K562 (cell line): ENCODE data around the gene RBFOX2. TPM values are rescaled to one million over a fixed set of nuclear protein-coding genes. Genes with fewer than 3 reads are reported as not detected.

Experiments
- ATAC-seq: fragments of 200-7000 bp; cut with Tn5 transposase; 3 replicates; pipeline ENCODE4 v1.9.1; 2020; ENCODE audit warnings: moderate library complexity
- BruUV-seq: library from RNA; stranded (reverse); fragments of 400-500 nt; replicated peaks from 2 replicates; lab custom pipeline; 2021; lab: Mats Ljungman, UMichigan
- CTCF ChIA-PET: fragments of 300-600 bp; formaldehyde crosslinking; extraction: SDS; loops from one replicate; lab custom pipeline; 2021; ENCODE audit warnings: low intra/inter-chr PET ratio; lab: Yijun Ruan, JAX
- POLR2A ChIA-PET: fragments of 300-600, 350-650 bp; sonication (Branson Sonifier 250); formaldehyde crosslinking; extraction: SDS; loops from one replicate; lab custom pipeline; 2021; ENCODE audit warnings: antibody characterized with exemption, inconsistent platforms; lab: Yijun Ruan, JAX
- DNase-seq, 4 experiments: peaks; one replicate each; pipeline versions ENCODE4 v3.0.0 to v3.0.0-alpha.2; 2011 to 2018; ENCODE audit warnings: low spot score in 3 of 4, mixed read lengths in 3 of 4; ENCODE audit errors: extremely low read depth in 1 of 4
- FAIRE-seq: peaks from 2 replicates; lab custom pipeline; 2011; peaks lifted over from hg19 to GRCh38; lab: Jason Lieb, UNC
- H2AFZ ChIP-seq: 2 replicates; pipeline ENCODE4 v1.6.0; 2011; ENCODE audit warnings: low read depth, low read length, control low read depth, inconsistent platforms
- H3K27ac ChIP-seq: fragments of 200-600 bp; 3 replicates; pipeline ENCODE4 v1.8.0; 2011; ENCODE audit warnings: low read depth, mild to moderate bottlenecking, control low read depth, inconsistent platforms, low read length, moderate library complexity, mixed read lengths; ENCODE audit errors: extremely low read depth
- H3K27me3 ChIP-seq, 2 experiments: fragments of 300-600 bp in 1 of 2; 2 replicates in 1 of 2; 3 replicates in 1 of 2; pipeline versions ENCODE4 v1.6.0 to v1.8.0; 2011; ENCODE audit warnings: inconsistent platforms in 2 of 2, low read length in 2 of 2, mild to moderate bottlenecking in 1 of 2, mixed read lengths in 1 of 2, moderate library complexity in 1 of 2; ENCODE audit not compliant: control insufficient read depth in 2 of 2, insufficient read depth in 2 of 2
- H3K36me3 ChIP-seq: fragments of 300-600 bp; 3 replicates; pipeline ENCODE4 v1.8.0; 2011; ENCODE audit warnings: mild to moderate bottlenecking, low read length, inconsistent platforms; ENCODE audit not compliant: control insufficient read depth, insufficient read depth
- H3K4me1 ChIP-seq, 2 experiments: fragments of 200-600 bp in 1 of 2; replicated peaks in 1 of 2; 2 replicates in 1 of 2; 3 replicates in 1 of 2; pipeline versions ENCODE4 v1.5.1 to v1.8.0; 2011; ENCODE audit warnings: inconsistent platforms in 2 of 2, low read length in 2 of 2, mild to moderate bottlenecking in 1 of 2, mixed read lengths in 1 of 2, moderate library complexity in 1 of 2; ENCODE audit not compliant: control insufficient read depth in 2 of 2, insufficient read depth in 2 of 2
- H3K4me2 ChIP-seq: 2 replicates; pipeline ENCODE4 v1.6.1; 2011; ENCODE audit warnings: low read length, control low read depth, inconsistent platforms, mixed read lengths; ENCODE audit not compliant: insufficient read depth
- H3K4me3 ChIP-seq: fragments of 200-600 bp; sonication (generic), shearing (Covaris generic); 2 replicates; pipeline ENCODE4 v1.5.1; 2016; ENCODE audit warnings: control low read depth, inconsistent platforms
- H3K79me2 ChIP-seq: fragments of 200-600 bp; 3 replicates; pipeline ENCODE4 v1.8.0; 2011; ENCODE audit warnings: low read length, inconsistent platforms; ENCODE audit not compliant: control insufficient read depth, insufficient read depth
- H3K9ac ChIP-seq, 2 experiments: 2 replicates each; pipeline versions ENCODE4 v1.6.0 to v1.6.1; 2011; ENCODE audit warnings: low read depth in 2 of 2, low read length in 2 of 2, control low read depth in 1 of 2, inconsistent platforms in 1 of 2, mild to moderate bottlenecking in 1 of 2, mixed read lengths in 1 of 2; ENCODE audit not compliant: insufficient read depth in 1 of 2
- H3K9me1 ChIP-seq: one replicate; pipeline ENCODE4 v1.6.0; 2011; ENCODE audit warnings: inconsistent platforms, mild to moderate bottlenecking, low read length, moderate library complexity; ENCODE audit not compliant: control insufficient read depth, insufficient read depth
- H3K9me3 ChIP-seq: replicated peaks from 2 replicates; pipeline ENCODE4 v1.5.1; 2011; ENCODE audit warnings: low read depth, low read length, inconsistent platforms; ENCODE audit not compliant: control insufficient read depth, insufficient read depth
- H4K20me1 ChIP-seq: replicated peaks from 2 replicates; pipeline ENCODE4 v1.6.1; 2011; ENCODE audit warnings: low read length, inconsistent platforms, mixed read lengths; ENCODE audit not compliant: control insufficient read depth, insufficient read depth
- CBFB ChIP-seq: sonication (generic); formaldehyde crosslinking; IDR thresholded peaks from 2 replicates; pipeline ENCODE4 v1.4.0; 2020; ENCODE audit warnings: mild to moderate bottlenecking, missing genetic modification reagents
- CREB1 ChIP-seq, 2 experiments: sonication (generic) in 1 of 2; formaldehyde crosslinking in 1 of 2; IDR thresholded peaks; 2 replicates each; pipeline versions ENCODE4 v1.6.1 to v1.8.0; 2012 to 2022; ENCODE audit warnings: inconsistent platforms in 1 of 2, mild to moderate bottlenecking in 1 of 2, missing genetic modification reagents in 1 of 2, moderate library complexity in 1 of 2
- RNF2 ChIP-seq: sonication (generic); IDR thresholded peaks from 2 replicates; pipeline ENCODE4 v1.6.1; 2016
- RREB1 ChIP-seq: fragments of 250-450 bp; sonication (Bioruptor Pico); IDR thresholded peaks from 2 replicates; pipeline ENCODE4 v1.4.0; 2020
- TFE3 ChIP-seq: fragments of 450-650 bp; formaldehyde crosslinking; IDR thresholded peaks from 2 replicates; pipeline ENCODE4 v1.4.0; 2020; ENCODE audit warnings: mild to moderate bottlenecking, mixed read lengths
- ZFP1 ChIP-seq: fragments of 450-650 bp; formaldehyde crosslinking; IDR thresholded peaks from 2 replicates; pipeline ENCODE4 v1.4.0; 2020; ENCODE audit warnings: mild to moderate bottlenecking, mixed read lengths
- ZNF75A ChIP-seq: fragments of 450-650 bp; formaldehyde crosslinking; IDR thresholded peaks from 2 replicates; pipeline ENCODE4 v1.4.0; 2020; ENCODE audit warnings: mild to moderate bottlenecking
- WGBS: fragments of 100-300 bp; shearing (Covaris generic); methylation state at CpG from one replicate; pipeline ENCODE4 v1.1.6; 2016; ENCODE audit warnings: low coverage, mixed read lengths; ENCODE audit not compliant: insufficient coverage; ENCODE audit errors: missing lambda C conversion rate; 5-methylcytosine and 5-hydroxymethylcytosine counted together
- in situ Hi-C: fragments of 300-500 bp; cut with MboI; formaldehyde crosslinking; loops from 4 replicates; pipeline ENCODE4 v1.15.0; 2018; ENCODE audit warnings: inconsistent platforms, mixed read lengths
- intact Hi-C: fragments of 100-400 bp; cut with micrococcal nuclease; formaldehyde crosslinking; loops from 2 replicates; pipeline ENCODE4 v1.14.2; 2022
- polyA plus RNA-seq, 8 experiments: library from polyadenylated mRNA; depleted of rRNA in 4 of 8; stranded (reverse) in 5 of 8; unstranded in 3 of 8; fragments of >200 nt; fragmentation: Nextera tagmentation in 2 of 8; fragmentation: Illumina TruSeq in 1 of 8; extraction: Ambion mirVana in 2 of 8; extraction: Trizol in 1 of 8; gene quantifications; 2 replicates each; pipeline versions ENCODE4 v1.2.1 to v1.2.3, GENCODE V29; 2011 to 2014; ENCODE audit warnings: inconsistent platforms in 1 of 8, missing spikeins in 1 of 8
- total RNA-seq, 7 experiments: library from RNA; depleted of rRNA in 6 of 7; stranded (reverse); fragments of >200 nt in 6 of 7; fragmentation: Illumina TruSeq in 2 of 7; extraction: Trizol in 2 of 7; gene quantifications; 2 replicates each; pipeline versions ENCODE4 v1.2.1 to v1.2.3, GENCODE V29; 2011 to 2021; ENCODE audit warnings: low replicate concordance in 1 of 7

RBFOX2 gene
- total and polyA plus RNA-seq, 9 of the 15 experiments (the other 6 are each of a cell fraction or from before 2014, with no cell fraction given), result 5.8 to 24.8 (median 14.2) TPM

GRCh38 chr22:35805466-35805865 lies 223.2 kb downstream of the RBFOX2 start:
- no peak overlapping the region for H3K4me3 ChIP-seq
- 68% methylated on average over 2 of the region's 2 CpGs for WGBS
- FAIRE-seq, result no peak
- H4K20me1 ChIP-seq, result no peaks in the 10 kb centered on the region
- no peak overlapping the region for H2AFZ ChIP-seq
- H3K9me3 ChIP-seq, result no peaks in the 10 kb centered on the region
- no peak for ATAC-seq
- in situ Hi-C loops, result no loop called here
- no peaks in the 10 kb centered on the region for H3K9me1 ChIP-seq
- H3K79me2 ChIP-seq, result peaks cover under 1% of the 10 kb centered on the region; the same call in 2 of the 3 replicates
- BruUV-seq, result no TSS peak
- no peaks in the 10 kb centered on the region for H3K27me3 ChIP-seq
- H3K9ac ChIP-seq, result no peak overlapping the region
- TF ChIP-seq CREB1 (IDR thresholded peaks at IDR 0.05) (no peak), CREB1 (CRISPR knock-in tag; IDR thresholded peaks at IDR 0.05) (no peak), CBFB (CRISPR knock-in tag) (no peak)
- H3K36me3 ChIP-seq, result peaks cover 6% of the 10 kb centered on the region; the same call in 2 of the 3 replicates
- no peak for DNase-seq
- ChIA-PET POLR2A (no interaction called here), CTCF (no interaction called here)
- H3K4me1 ChIP-seq, result no peaks in the 10 kb centered on the region
- intact Hi-C loops, result no loop called here
- H3K27ac ChIP-seq, result no peak overlapping the region
- no peak overlapping the region for H3K4me2 ChIP-seq

GRCh38 chr22:35804421-35804820 lies 224.2 kb downstream of the RBFOX2 start:
- intact Hi-C loops, result no loop called here
- ATAC-seq, result no peak
- CTCF ChIA-PET, result no interaction called here
- TF ChIP-seq RREB1 (CRISPR knock-in tag) (no peak), ZFP1 (CRISPR knock-in tag) (no peak), RNF2 (no peak), TFE3 (no peak), ZNF75A (no peak)

More at GRCh38 chr22:35804421-35804820, 224.2 kb downstream of the RBFOX2 start:
- H3K27me3 ChIP-seq, result no peaks in the 10 kb centered on the region
- no peak overlapping the region for H3K27ac ChIP-seq
- no peak for DNase-seq
- 38% methylated on average over 1 of the region's 1 CpG for WGBS
- peaks cover 2% of the 10 kb centered on the region; the same call in 1 of the 3 replicates for H3K79me2 ChIP-seq
- BruUV-seq, result no TSS peak
- POLR2A ChIA-PET, result interaction anchor here (0.6 to 1.1 kb wide), 2 partner anchors 24 to 95 kb away, joined by 3 to 4 read pairs; no protein-coding TSS in a partner anchor
- FAIRE-seq, result no peak
- H3K9me3 ChIP-seq, result no peaks in the 10 kb centered on the region
- H3K4me2 ChIP-seq, result no peak overlapping the region
- no peak overlapping the region for H3K4me3 ChIP-seq
- peaks cover 2% of the 10 kb centered on the region; the same call in 1 of the 3 replicates for H3K36me3 ChIP-seq
- no peaks in the 10 kb centered on the region for H3K9me1 ChIP-seq
- H3K4me1 ChIP-seq, result no peaks in the 10 kb centered on the region
- no peak overlapping the region for H3K9ac ChIP-seq
- in situ Hi-C loops, result no loop called here
- no peaks in the 10 kb centered on the region for H4K20me1 ChIP-seq
- H2AFZ ChIP-seq, result no peak overlapping the region
